Left lung (tissue), 14 donors: ENCODE data around the gene OR2C1. TPM values are rescaled to one million over a fixed set of nuclear protein-coding genes. Genes with fewer than 3 reads are reported as not detected.

ENCODE experiments used
- ATAC-seq: fragments of 200-7000 bp; cut with Tn5 transposase; one replicate; pipeline ENCODE4 v1.9.1; 2020; ENCODE audit warnings: moderate library complexity
- DNase-seq, 4 donors: peaks; one replicate each; pipeline ENCODE4 v3.0.0-alpha.2; 2013 to 2020
- H3K27ac ChIP-seq, 2 donors: fragments of 200-600 bp; sonication (generic) in 1 of 2; one replicate each; pipeline versions ENCODE4 v1.5.0 to v1.8.0; 2020 to 2021
- H3K27me3 ChIP-seq, 2 donors: fragments of 200-600 bp; sonication (generic) in 1 of 2; one replicate each; pipeline versions ENCODE4 v1.5.0 to v1.8.0; 2020 to 2021
- H3K36me3 ChIP-seq, 2 donors: fragments of 200-600 bp; sonication (generic) in 1 of 2; one replicate each; pipeline versions ENCODE4 v1.5.0 to v1.8.0; 2020 to 2021
- H3K4me1 ChIP-seq, 2 donors: fragments of 200-600 bp; one replicate each; pipeline ENCODE4 v1.8.0; 2021
- H3K4me3 ChIP-seq, 2 donors: fragments of 200-600 bp; sonication (generic) in 1 of 2; one replicate each; pipeline versions ENCODE4 v1.5.0 to v1.8.0; 2020 to 2021; ENCODE audit warnings: mild to moderate bottlenecking in 1 of 2
- H3K9me3 ChIP-seq, 2 donors: fragments of 200-600 bp; sonication (generic) in 1 of 2; one replicate each; pipeline versions ENCODE4 v1.5.0 to v1.8.0; 2020 to 2021
- CTCF ChIP-seq, 2 donors: fragments of 200-600 bp; sonication (generic) in 1 of 2; IDR thresholded peaks; one replicate each; pipeline versions ENCODE4 v1.5.0 to v1.8.0; 2021; ENCODE audit warnings: antibody characterized with exemption in 2 of 2
- intact Hi-C, 2 donors: fragments of 100-400 bp; cut with DNase I; formaldehyde crosslinking; loops; one replicate each; pipeline versions ENCODE4 v1.11.2 to v1.14.2; 2022
- long read RNA-seq, 12 donors: library from polyadenylated mRNA in 2 of 12; unstranded in 2 of 12; transcript quantifications; one replicate each; pipeline ENCODE4 v2.0.0 and lab custom pipeline, GENCODE V29; 2019 to 2026
- polyA plus RNA-seq, 6 donors: library from polyadenylated mRNA; unstranded; fragments of 120-200 nt; gene quantifications; one replicate each; pipeline ENCODE4 v1.2.1, GENCODE V29; 2013; ENCODE audit not compliant: insufficient read length in 6 of 6
- total RNA-seq, 2 donors: library from RNA; stranded (reverse); fragmentation: NEBNext Ultra II Directional; extraction: Animal tissue kit (Norgen Biotek cat#: 25700); gene quantifications; one replicate each; pipeline ENCODE4 v1.2.1, GENCODE V29; 2021
- donor health status: DM: no; HTN: yes; CAD: no.
- donor health status: DM: no; HTN: no; CAD: no.

The OR2C1 gene
- total RNA-seq (not detected), polyA plus RNA-seq (under 1 TPM; 0.20 to 0.96 (median 0.55) TPM)
- long read RNA-seq, donor 1, partial matches to known transcripts = 0 of 1 reads
- long read RNA-seq, donor 1, other reads (novel, unspliced or antisense) = 0 of 1 reads
- long read RNA-seq, donor 2 = 0 reads
- long read RNA-seq, donor 3 = 0 reads
- long read RNA-seq, donor 4 = 0 reads
- long read RNA-seq, donor 5, partial matches to known transcripts = 0 of 1 reads
- long read RNA-seq, donor 5, other reads (novel, unspliced or antisense) = 0 of 1 reads
- long read RNA-seq, donor 6 = 0 reads
- long read RNA-seq, donor 7 = 0 reads
- long read RNA-seq, donor 8 = 0 reads
- long read RNA-seq, donor 9 = 0 reads
- long read RNA-seq, donor 10 = 0 reads
- long read RNA-seq, donor 11 = 0 reads
- long read RNA-seq, donor 12 = 0 reads

DNA sequence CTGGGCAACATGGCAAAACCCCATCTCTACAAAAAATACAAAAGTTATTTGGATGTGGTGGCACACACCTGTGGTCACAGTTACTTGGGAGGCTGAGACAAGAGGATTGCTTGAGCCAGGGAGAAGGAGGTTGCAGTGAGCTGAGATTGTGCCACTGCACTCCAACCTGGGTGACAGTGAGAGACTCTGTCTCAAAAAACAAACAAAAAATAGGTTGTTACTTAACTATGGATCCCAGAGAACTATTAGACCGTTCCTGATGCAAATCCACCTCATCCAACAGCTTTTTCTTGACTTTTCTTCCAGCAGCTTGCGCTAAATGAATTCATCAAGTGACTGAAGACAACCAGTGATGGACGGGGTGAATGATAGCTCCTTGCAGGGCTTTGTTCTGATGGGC is at the start of gene OR2C1:
Gene OR2C1 (plus strand): TSS at position 301 of the 400 bp plus-strand sequence. CDS start 52 bp downstream, at position 353.
- Histone ChIP-seq H3K4me1 (no peaks in the 10 kb centered on the region), H3K27me3 (peaks cover 0 to 11% of the 10 kb centered on the region in 2 donors), H3K4me3 (no peak within 1 kb of the TSS), H3K9me3 (peaks cover 0 to 5% of the 10 kb centered on the region in 2 donors), H3K36me3 (no peaks in the 10 kb centered on the region), H3K27ac (no peak within 1 kb of the TSS)
- intact Hi-C loops = no loop called here
- ATAC-seq (no peak), DNase-seq (no peak)
- no peak for TF ChIP-seq CTCF (IDR thresholded peaks at IDR 0.05)

DNA sequence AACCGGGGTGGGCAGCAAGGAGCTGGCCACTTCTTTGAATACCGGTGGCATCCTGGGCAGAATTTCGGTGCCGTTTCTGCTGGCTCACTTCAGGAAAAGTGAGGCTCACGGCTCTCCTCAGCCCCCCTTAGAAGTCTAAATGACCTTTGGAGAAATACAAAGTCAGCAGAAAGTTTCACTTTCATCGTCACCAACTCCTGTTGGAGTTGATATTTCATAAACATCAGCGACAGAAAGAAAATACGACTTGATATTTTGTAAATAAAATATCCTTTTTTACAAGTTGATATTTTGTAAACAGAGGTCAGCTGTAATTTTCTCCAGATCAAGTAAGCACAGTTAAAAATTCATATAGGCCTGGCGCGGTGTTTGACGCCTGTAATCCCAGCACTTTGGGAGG is 49.6 kb upstream of the OR2C1 start:
- H3K9me3 ChIP-seq = peaks cover 4 to 82% of the 10 kb centered on the region in 2 donors
- intact Hi-C loops = no loop called here
- no peaks in the 10 kb centered on the region for H3K27me3 ChIP-seq
- peaks cover 0 to 14% of the 10 kb centered on the region in 2 donors for H3K4me1 ChIP-seq
- TF ChIP-seq CTCF (IDR thresholded peaks at IDR 0.05) = no peak
- peak overlapping the region; percentile 94 for H3K27ac ChIP-seq
- H3K36me3 ChIP-seq = peaks cover 2 to 54% of the 10 kb centered on the region in 2 donors
- ATAC-seq (no peak), DNase-seq (peak in 1 of 4 donors; percentile 8)
- H3K4me3 ChIP-seq = peak overlapping the region; percentile 75 to 96

DNA sequence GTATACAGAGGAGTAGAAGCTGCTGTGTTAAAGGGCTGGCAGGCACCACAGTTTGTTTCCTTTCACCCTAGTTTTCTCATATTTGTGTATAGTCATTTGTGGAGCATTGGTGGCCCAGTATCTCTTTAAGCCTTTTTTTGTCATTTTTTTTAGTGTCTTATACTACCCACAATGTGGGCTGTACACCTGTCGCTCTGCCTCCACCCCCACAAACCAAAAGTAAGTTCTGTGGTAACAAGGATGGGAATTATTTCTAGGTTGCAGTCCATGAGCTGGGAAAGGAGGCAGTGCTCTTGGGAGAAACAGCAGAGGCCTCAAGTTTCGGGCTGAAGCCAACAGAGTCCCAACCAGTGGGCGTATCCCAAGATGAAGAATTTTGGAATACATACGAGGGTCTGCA is 44.2 kb upstream of the OR2C1 start:
- ATAC-seq (no peak), DNase-seq (no peak)
- no peak for TF ChIP-seq CTCF (IDR thresholded peaks at IDR 0.05)
- peaks cover 0 to under 1% of the 10 kb centered on the region in 2 donors for H3K4me1 ChIP-seq
- peaks cover 2 to 89% of the 10 kb centered on the region in 2 donors for H3K36me3 ChIP-seq
- no peak overlapping the region for H3K27ac ChIP-seq
- no peaks in the 10 kb centered on the region for H3K27me3 ChIP-seq
- intact Hi-C loops = no loop called here
- H3K4me3 ChIP-seq = no peak overlapping the region
- H3K9me3 ChIP-seq = peaks cover 14 to 100% of the 10 kb centered on the region in 2 donors

GRCh38 chr16:3317315-3317999 is 38.2 kb upstream of the OR2C1 start:
- ATAC-seq = no peak
- H3K4me1 ChIP-seq = no peaks in the 10 kb centered on the region
- no peak for TF ChIP-seq CTCF (IDR thresholded peaks at IDR 0.05)
- H3K36me3 ChIP-seq = peaks cover 0 to 67% of the 10 kb centered on the region in 2 donors
- DNase-seq = no peak
- no peak overlapping the region for H3K27ac ChIP-seq
- intact Hi-C loops = no loop called here
- peaks cover 23 to 100% of the 10 kb centered on the region in 2 donors for H3K9me3 ChIP-seq
- no peaks in the 10 kb centered on the region for H3K27me3 ChIP-seq
- no peak overlapping the region for H3K4me3 ChIP-seq

GRCh38 chr16:3321816-3322215 is 33.9 kb upstream of the OR2C1 start:
- intact Hi-C loops = no loop called here
- no peaks in the 10 kb centered on the region for H3K4me1 ChIP-seq
- no peaks in the 10 kb centered on the region for H3K27me3 ChIP-seq
- no peak for TF ChIP-seq CTCF (IDR thresholded peaks at IDR 0.05)
- no peak overlapping the region for H3K27ac ChIP-seq
- H3K36me3 ChIP-seq = peaks cover 0 to 24% of the 10 kb centered on the region in 2 donors
- DNase-seq (no peak), ATAC-seq (no peak)
- no peak overlapping the region for H3K4me3 ChIP-seq
- peaks cover 11 to 92% of the 10 kb centered on the region in 2 donors for H3K9me3 ChIP-seq
